IMR-90 (cell line): ENCODE results near the gene SH2D5.

Source experiments
- FOS ChIP-seq: fragments of 150-350 bp; IDR thresholded peaks from 2 replicates; pipeline ENCODE4 v1.6.1; 2016; ENCODE audit warnings: low read depth, low read length
- MXI1 ChIP-seq: IDR thresholded peaks from 2 replicates; pipeline ENCODE4 v1.6.1; 2012; ENCODE audit warnings: low read depth, mild to moderate bottlenecking, low read length, moderate library complexity, borderline replicate concordance
- POLR2A ChIP-seq: IDR thresholded peaks from 2 replicates; pipeline ENCODE4 v1.6.1; 2012; ENCODE audit warnings: mild to moderate bottlenecking, low read depth, low read length

DNA sequence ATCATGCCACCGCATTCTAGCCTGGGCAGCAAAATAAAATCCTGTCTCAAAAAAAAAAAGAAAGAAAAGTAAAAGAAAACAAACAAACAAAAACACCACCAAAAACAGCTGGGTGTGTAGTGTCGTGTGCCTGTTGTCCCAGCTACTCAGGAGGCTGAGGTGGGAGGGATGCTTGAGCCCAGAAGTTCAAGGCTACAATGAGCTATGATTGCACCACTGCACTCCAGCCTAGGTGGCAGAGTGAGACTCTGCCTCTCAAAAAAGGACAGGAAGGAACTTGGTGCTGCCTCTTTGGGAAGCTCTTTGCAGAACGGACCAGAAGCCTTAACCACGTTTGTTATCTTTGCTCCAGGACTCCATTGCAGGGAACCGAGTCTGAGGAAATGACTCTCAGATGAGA is 25.7 kb downstream of the SH2D5 start:
- no peak for TF ChIP-seq MXI1
- no peak for TF ChIP-seq FOS
- TF ChIP-seq POLR2A, result no peak
